ENCODE results near the gene CLK4.

DNA sequence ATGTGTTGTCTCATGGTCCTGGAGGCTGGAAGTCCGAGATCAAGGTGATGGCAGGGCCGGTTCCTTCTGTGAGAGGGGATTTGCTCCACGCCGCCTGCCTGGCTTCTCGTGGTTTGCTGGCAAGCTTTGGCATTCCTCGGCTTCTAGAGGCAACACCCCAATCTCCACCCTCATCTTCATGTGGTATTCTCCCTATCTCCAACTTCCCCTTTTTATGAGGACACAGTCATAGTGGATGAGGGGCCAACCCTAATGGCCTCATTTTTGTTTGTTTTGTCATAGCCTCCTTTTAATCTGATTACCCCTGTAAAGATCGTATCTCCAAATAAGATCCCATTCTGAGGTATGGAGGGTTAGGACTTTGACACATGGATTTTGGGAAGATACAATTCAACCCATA, 41.7 kb upstream of the CLK4 start:
- TF ChIP-seq, protein P1, sequence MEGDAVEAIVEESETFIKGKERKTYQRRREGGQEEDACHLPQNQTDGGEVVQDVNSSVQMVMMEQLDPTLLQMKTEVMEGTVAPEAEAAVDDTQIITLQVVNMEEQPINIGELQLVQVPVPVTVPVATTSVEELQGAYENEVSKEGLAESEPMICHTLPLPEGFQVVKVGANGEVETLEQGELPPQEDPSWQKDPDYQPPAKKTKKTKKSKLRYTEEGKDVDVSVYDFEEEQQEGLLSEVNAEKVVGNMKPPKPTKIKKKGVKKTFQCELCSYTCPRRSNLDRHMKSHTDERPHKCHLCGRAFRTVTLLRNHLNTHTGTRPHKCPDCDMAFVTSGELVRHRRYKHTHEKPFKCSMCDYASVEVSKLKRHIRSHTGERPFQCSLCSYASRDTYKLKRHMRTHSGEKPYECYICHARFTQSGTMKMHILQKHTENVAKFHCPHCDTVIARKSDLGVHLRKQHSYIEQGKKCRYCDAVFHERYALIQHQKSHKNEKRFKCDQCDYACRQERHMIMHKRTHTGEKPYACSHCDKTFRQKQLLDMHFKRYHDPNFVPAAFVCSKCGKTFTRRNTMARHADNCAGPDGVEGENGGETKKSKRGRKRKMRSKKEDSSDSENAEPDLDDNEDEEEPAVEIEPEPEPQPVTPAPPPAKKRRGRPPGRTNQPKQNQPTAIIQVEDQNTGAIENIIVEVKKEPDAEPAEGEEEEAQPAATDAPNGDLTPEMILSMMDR (IDR thresholded peaks at IDR 0.05), result no peak
- TF ChIP-seq POLR2A (IDR thresholded peaks at IDR 0.05) (no peak), EP300 (IDR thresholded peaks at IDR 0.05) (no peak)

All from tibial nerve (tissue), 4 donors.